Osteocyte (in vitro differentiated cells): ENCODE data around the gene TLR8. TPM values are rescaled to one million over a fixed set of nuclear protein-coding genes. Genes with fewer than 3 reads are reported as not detected.

Experiments
- DNase-seq: peaks from one replicate; pipeline ENCODE4 v3.0.0; 2021; ENCODE audit warnings: mixed read lengths; ENCODE audit not compliant: unreplicated experiment; ENCODE audit errors: extremely low spot score
- H3K27ac Mint-ChIP-seq: one replicate; pipeline ENCODE4 v1.8.0; 2021; ENCODE audit warnings: mild to moderate bottlenecking, mixed read lengths; ENCODE audit not compliant: unreplicated experiment
- H3K27me3 Mint-ChIP-seq: one replicate; pipeline ENCODE4 v1.8.0; 2021; ENCODE audit warnings: mixed read lengths; ENCODE audit not compliant: unreplicated experiment
- H3K36me3 Mint-ChIP-seq: one replicate; pipeline ENCODE4 v1.8.0; 2021; ENCODE audit warnings: mixed read lengths; ENCODE audit not compliant: unreplicated experiment
- H3K4me1 Mint-ChIP-seq: one replicate; pipeline ENCODE4 v1.8.0; 2021; ENCODE audit warnings: mixed read lengths; ENCODE audit not compliant: unreplicated experiment
- H3K4me3 Mint-ChIP-seq: one replicate; pipeline ENCODE4 v1.8.0; 2021; ENCODE audit warnings: mild to moderate bottlenecking, moderate library complexity, mixed read lengths; ENCODE audit not compliant: unreplicated experiment
- H3K9me3 Mint-ChIP-seq: one replicate; pipeline ENCODE4 v1.8.0; 2021; ENCODE audit warnings: mixed read lengths; ENCODE audit not compliant: unreplicated experiment
- CTCF ChIP-seq: fragments of 200-600 bp; sonication (generic); IDR thresholded peaks from 2 replicates; pipeline ENCODE4 v1.5.0; 2021; ENCODE audit warnings: antibody characterized with exemption, mild to moderate bottlenecking, moderate library complexity
- total RNA-seq: library from RNA; stranded (reverse); gene quantifications from 2 replicates; pipeline ENCODE4 v1.2.1, GENCODE V29; 2021

Gene TLR8
- total RNA-seq, 1 donor from 2014 or later = not detected

- Mint-ChIP-seq H3K9me3 (peaks cover 4% of the 10 kb centered on the region), H3K27me3 (peaks cover 18% of the 10 kb centered on the region)
These were observed 12.6 kb downstream of the TLR8 start for GRCh38 chrX:12919051-12919450.

GRCh38 chrX:12919620-12920019, 13.2 kb downstream of the TLR8 start:
- H3K4me1 Mint-ChIP-seq = no peaks in the 10 kb centered on the region
- no peaks in the 10 kb centered on the region for H3K36me3 Mint-ChIP-seq
- peaks cover 17% of the 10 kb centered on the region for H3K27me3 Mint-ChIP-seq
- peaks cover under 1% of the 10 kb centered on the region for H3K9me3 Mint-ChIP-seq
- no peak overlapping the region for H3K4me3 Mint-ChIP-seq
- no peak overlapping the region for H3K27ac Mint-ChIP-seq
- DNase-seq = no peak
- TF ChIP-seq CTCF = no peak

More at GRCh38 chrX:12919051-12919450, 12.6 kb downstream of the TLR8 start:
- H3K36me3 Mint-ChIP-seq = no peaks in the 10 kb centered on the region
- H3K4me1 Mint-ChIP-seq = no peaks in the 10 kb centered on the region
- no peak for TF ChIP-seq CTCF
- no peak overlapping the region for H3K4me3 Mint-ChIP-seq
- H3K27ac Mint-ChIP-seq = no peak overlapping the region
- no peak for DNase-seq

DNA sequence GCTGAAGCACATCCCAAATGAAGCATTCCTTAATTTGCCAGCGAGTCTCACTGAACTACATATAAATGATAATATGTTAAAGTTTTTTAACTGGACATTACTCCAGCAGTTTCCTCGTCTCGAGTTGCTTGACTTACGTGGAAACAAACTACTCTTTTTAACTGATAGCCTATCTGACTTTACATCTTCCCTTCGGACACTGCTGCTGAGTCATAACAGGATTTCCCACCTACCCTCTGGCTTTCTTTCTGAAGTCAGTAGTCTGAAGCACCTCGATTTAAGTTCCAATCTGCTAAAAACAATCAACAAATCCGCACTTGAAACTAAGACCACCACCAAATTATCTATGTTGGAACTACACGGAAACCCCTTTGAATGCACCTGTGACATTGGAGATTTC, 14.6 kb downstream of the TLR8 start:
- no peaks in the 10 kb centered on the region for H3K4me1 Mint-ChIP-seq
- no peak overlapping the region for H3K4me3 Mint-ChIP-seq
- no peak for TF ChIP-seq CTCF
- H3K27ac Mint-ChIP-seq = no peak overlapping the region
- H3K36me3 Mint-ChIP-seq = no peaks in the 10 kb centered on the region
- DNase-seq = no peak
- peaks cover 23% of the 10 kb centered on the region for H3K27me3 Mint-ChIP-seq
- H3K9me3 Mint-ChIP-seq = peaks cover 5% of the 10 kb centered on the region

GRCh38 chrX:12921886-12922598, 15.6 kb downstream of the TLR8 start:
- H3K4me3 Mint-ChIP-seq = no peak overlapping the region
- DNase-seq = no peak

GRCh38 chrX:12922599-12922919, 16.1 kb downstream of the TLR8 start:
- H3K4me3 Mint-ChIP-seq = no peak overlapping the region

More at GRCh38 chrX:12921886-12922598, 15.6 kb downstream of the TLR8 start:
- Mint-ChIP-seq H3K4me1 (no peaks in the 10 kb centered on the region), H3K36me3 (no peaks in the 10 kb centered on the region), H3K27ac (no peak overlapping the region), H3K9me3 (peaks cover 5% of the 10 kb centered on the region), H3K27me3 (peaks cover 23% of the 10 kb centered on the region)
- no peak for TF ChIP-seq CTCF

More at GRCh38 chrX:12922599-12922919, 16.1 kb downstream of the TLR8 start:
- H3K27me3 Mint-ChIP-seq = peaks cover 23% of the 10 kb centered on the region
- H3K9me3 Mint-ChIP-seq = peaks cover 5% of the 10 kb centered on the region
- no peak overlapping the region for H3K27ac Mint-ChIP-seq
- no peak for DNase-seq
- no peaks in the 10 kb centered on the region for H3K4me1 Mint-ChIP-seq
- no peak for TF ChIP-seq CTCF
- H3K36me3 Mint-ChIP-seq = no peaks in the 10 kb centered on the region
